GM19372 (cell line): ENCODE results near the gene PIK3R3.

Source experiments
- ATAC-seq: cut with Tn5 transposase; IDR thresholded peaks from one replicate; pipeline ENCODE4 v1.9.1; 2021; ENCODE audit warnings: mild to moderate bottlenecking, low read depth, moderate library complexity; ENCODE audit not compliant: unreplicated experiment

PIK3R3 gene

GRCh38 chr1:46034601-46035516, 97.6 kb downstream of the PIK3R3 start:
- no peak for ATAC-seq

- no peak for ATAC-seq
Observed at GRCh38 chr1:46030876-46031660, 101.4 kb downstream of the PIK3R3 start.

GRCh38 chr1:46030074-46030870, 102.2 kb downstream of the PIK3R3 start:
- ATAC-seq: no peak

- no peak for ATAC-seq
Observed at GRCh38 chr1:46027788-46028573, 104.4 kb downstream of the PIK3R3 start.

GRCh38 chr1:46026531-46026930, 105.9 kb downstream of the PIK3R3 start:
- ATAC-seq: no peak

GRCh38 chr1:46021046-46021996, 111.1 kb downstream of the PIK3R3 start:
- ATAC-seq: no peak

- no peak for ATAC-seq
Observed at GRCh38 chr1:46020010-46020409, 112.4 kb downstream of the PIK3R3 start.

GRCh38 chr1:46019348-46019747, 113.1 kb downstream of the PIK3R3 start:
- ATAC-seq: no peak

- no peak for ATAC-seq
Observed at GRCh38 chr1:46017876-46018503, 114.4 kb downstream of the PIK3R3 start.

- ATAC-seq: no peak
Observed at GRCh38 chr1:46013581-46013980, 118.8 kb downstream of the PIK3R3 start.

GRCh38 chr1:46012236-46012635, 120.2 kb downstream of the PIK3R3 start:
- ATAC-seq: no peak

GRCh38 chr1:46011121-46011695, 121.2 kb downstream of the PIK3R3 start:
- ATAC-seq: no peak

- ATAC-seq: no peak
Observed at GRCh38 chr1:46010611-46011010, 121.8 kb downstream of the PIK3R3 start.

GRCh38 chr1:46008585-46008984, 123.8 kb downstream of the PIK3R3 start:
- no peak for ATAC-seq

- no peak for ATAC-seq
Observed at GRCh38 chr1:46005594-46005993, 126.8 kb downstream of the PIK3R3 start.

- no peak for ATAC-seq
Observed at GRCh38 chr1:46004492-46004891, 127.9 kb downstream of the PIK3R3 start.

GRCh38 chr1:46003315-46003714, 129.1 kb downstream of the PIK3R3 start:
- ATAC-seq: no peak

- no peak for ATAC-seq
Observed at GRCh38 chr1:46002551-46003150, 129.8 kb downstream of the PIK3R3 start.
